GM12878 (cell line): ENCODE measurements around the gene SMIM5. TPM values are rescaled to one million over a fixed set of nuclear protein-coding genes. Genes with fewer than 3 reads are reported as not detected.
A peak's percentile ranks its signal among the peaks of the same experiment; 100 is the strongest.

Experiments
- ATAC-seq: fragments of 200-7000 bp; cut with Tn5 transposase; 3 replicates; pipeline ENCODE4 v1.9.1; 2020; ENCODE audit warnings: mild to moderate bottlenecking, moderate library complexity
- BruUV-seq: library from RNA; stranded (reverse); fragments of 400-500 nt; replicated peaks from 2 replicates; lab custom pipeline; 2021; lab: Mats Ljungman, UMichigan
- CTCF ChIA-PET: fragments of 300-600 bp; sonication (Branson Sonifier 250); formaldehyde crosslinking; extraction: SDS; loops from one replicate; lab custom pipeline; 2021; ENCODE audit warnings: inconsistent platforms; lab: Yijun Ruan, JAX
- POLR2A ChIA-PET: fragments of 350-600 bp; formaldehyde crosslinking; extraction: SDS; loops from one replicate; lab custom pipeline; 2021; ENCODE audit warnings: inconsistent platforms; lab: Charles Lee
- RAD21 ChIA-PET: fragments of 300-600 bp; sonication (Branson Sonifier 250); formaldehyde crosslinking; loops from one replicate; lab custom pipeline; 2023; ENCODE audit warnings: antibody characterized with exemption; ENCODE audit not compliant: unreplicated experiment; lab: Charles Lee
- SMC1A ChIA-PET: fragments of 300-600 bp; sonication (Branson Sonifier 250); formaldehyde crosslinking; loops from one replicate; lab custom pipeline; 2023; ENCODE audit not compliant: unreplicated experiment, uncharacterized antibody; lab: Charles Lee
- DNase-seq: peaks from one replicate; pipeline ENCODE4 v3.0.0-alpha.2; 2011; ENCODE audit warnings: low read depth, low spot score
- FAIRE-seq: peaks from 3 replicates; lab custom pipeline; 2011; peaks lifted over from hg19 to GRCh38; lab: Jason Lieb, UNC
- H2AFZ ChIP-seq: 2 replicates; pipeline ENCODE4 v1.6.0; 2011; ENCODE audit warnings: low read depth, low read length, control low read depth; ENCODE audit not compliant: control insufficient read depth
- H3K27ac ChIP-seq: 2 replicates; pipeline ENCODE4 v1.5.1; 2011; ENCODE audit warnings: control low read depth; ENCODE audit not compliant: control insufficient read depth, insufficient read depth
- H3K27me3 ChIP-seq, 2 experiments: replicated peaks in 1 of 2; 2 replicates each; pipeline versions ENCODE4 v1.6.0 to v1.6.1; 2011; ENCODE audit warnings: low read length in 1 of 2; ENCODE audit not compliant: control insufficient read depth in 2 of 2, insufficient read depth in 2 of 2
- H3K36me3 ChIP-seq, 2 experiments: 2 replicates each; pipeline ENCODE4 v1.5.1; 2011; ENCODE audit warnings: low read length in 1 of 2; ENCODE audit not compliant: control insufficient read depth in 2 of 2, insufficient read depth in 2 of 2
- H3K4me1 ChIP-seq: 2 replicates; pipeline ENCODE4 v1.6.1; 2011; ENCODE audit warnings: mild to moderate bottlenecking, low read length, moderate library complexity, mixed read lengths; ENCODE audit not compliant: control insufficient read depth, insufficient read depth
- H3K4me2 ChIP-seq: 2 replicates; pipeline ENCODE4 v1.6.0; 2011; ENCODE audit warnings: control low read depth; ENCODE audit not compliant: control insufficient read depth, insufficient read depth
- H3K4me3 ChIP-seq: fragments of 200-600 bp; sonication (generic); 2 replicates; pipeline ENCODE4 v1.5.1; 2016
- H3K79me2 ChIP-seq: 2 replicates; pipeline ENCODE4 v1.6.0; 2011; ENCODE audit warnings: low read length; ENCODE audit not compliant: control insufficient read depth, insufficient read depth
- H3K9ac ChIP-seq: 2 replicates; pipeline ENCODE4 v1.8.0; 2011; ENCODE audit warnings: low read length, control low read depth, mixed read lengths; ENCODE audit not compliant: control insufficient read depth, insufficient read depth
- H3K9me3 ChIP-seq: replicated peaks from 3 replicates; pipeline ENCODE4 v1.5.1; 2011; ENCODE audit warnings: mild to moderate bottlenecking, low read length; ENCODE audit not compliant: control insufficient read depth, insufficient read depth
- H4K20me1 ChIP-seq: 2 replicates; pipeline ENCODE4 v1.6.0; 2011; ENCODE audit not compliant: control insufficient read depth, insufficient read depth
- EED ChIP-seq: sonication (generic); IDR thresholded peaks from 2 replicates; pipeline ENCODE4 v1.6.1; 2016; ENCODE audit warnings: antibody characterized with exemption, low read depth
- POLR2A ChIP-seq: IDR thresholded peaks from 2 replicates; pipeline ENCODE4 v1.6.1; 2011; ENCODE audit warnings: low read depth, mild to moderate bottlenecking, low read length
- RAD21 ChIP-seq: IDR thresholded peaks from 2 replicates; pipeline ENCODE4 v1.6.1; 2011; ENCODE audit warnings: mild to moderate bottlenecking, low read depth, low read length, moderate library complexity; ENCODE audit not compliant: insufficient read depth
- TCF3 ChIP-seq: IDR thresholded peaks from 2 replicates; pipeline ENCODE4 v1.6.1; 2012; ENCODE audit warnings: low read depth, mild to moderate bottlenecking, low read length, borderline replicate concordance; ENCODE audit not compliant: insufficient read depth
- ZNF207 ChIP-seq: fragments of 450-650 bp; IDR thresholded peaks from 2 replicates; pipeline ENCODE4 v1.6.1; 2014; ENCODE audit warnings: antibody characterized with exemption, mild to moderate bottlenecking, borderline replicate concordance
- ZNF384 ChIP-seq: IDR thresholded peaks from 2 replicates; pipeline ENCODE4 v1.6.1; 2012; ENCODE audit warnings: low read depth, mild to moderate bottlenecking, low read length, improper control_type of control experiment, borderline replicate concordance
- WGBS: methylation state at CpG from one replicate; pipeline ENCODE4 v1.1.6; 2016; ENCODE audit warnings: low lambda C conversion rate; ENCODE audit not compliant: insufficient replicate concordance, insufficient coverage; ENCODE audit errors: missing lambda C conversion rate; 5-methylcytosine and 5-hydroxymethylcytosine counted together
- in situ Hi-C: fragments of 300-500 bp; cut with MboI; formaldehyde crosslinking; loops from 9 replicates; pipeline ENCODE4 v1.14.3; 2018; ENCODE audit warnings: mixed read lengths
- intact Hi-C: fragments of 100-400 bp; cut with micrococcal nuclease; formaldehyde crosslinking; loops from one replicate; pipeline ENCODE4 v1.14.2; 2022; ENCODE audit not compliant: unreplicated experiment
- polyA plus RNA-seq, 11 experiments: library from polyadenylated mRNA; depleted of rRNA in 4 of 11; unstranded in 6 of 11; stranded (reverse) in 5 of 11; fragments of >200 nt; fragmentation: Nextera tagmentation in 4 of 11; fragmentation: Illumina TruSeq in 1 of 11; extraction: Ambion mirVana in 4 of 11; extraction: Trizol in 1 of 11; gene quantifications; 1 replicate in 1 of 11; 2 replicates in 10 of 11; pipeline versions ENCODE4 v1.2.1 to v1.2.3, GENCODE V29; 2011 to 2016; ENCODE audit warnings: inconsistent platforms in 2 of 11, missing spikeins in 2 of 11, low read depth in 1 of 11
- total RNA-seq, 4 experiments: library from RNA; depleted of rRNA in 3 of 4; stranded (reverse); fragments of >200 nt in 3 of 4; fragmentation: Illumina TruSeq in 1 of 4; extraction: Trizol in 1 of 4; gene quantifications; 2 replicates each; pipeline versions ENCODE4 v1.2.1 to v1.2.3, GENCODE V29; 2013 to 2021
- TF ChIP-seq, protein P1 (sequence below): fragments of 450-650 bp; IDR thresholded peaks from 2 replicates; pipeline ENCODE4 v1.6.1; 2016; ENCODE audit warnings: mild to moderate bottlenecking
- TF ChIP-seq, protein P2 (sequence below), 3 experiments: IDR thresholded peaks in 2 of 3; conservative IDR thresholded peaks in 1 of 3; 2 replicates each; pipeline ENCODE4 v1.5.1; 2011; ENCODE audit warnings: low read depth in 3 of 3, low read length in 3 of 3, mild to moderate bottlenecking in 3 of 3, control low read depth in 2 of 3, moderate library complexity in 2 of 3, inconsistent platforms in 1 of 3, mixed read lengths in 1 of 3; ENCODE audit not compliant: control insufficient read depth in 2 of 3, insufficient read depth in 1 of 3; ENCODE audit errors: extremely low read depth in 1 of 3

SMIM5 gene
- total and polyA plus RNA-seq, 10 of the 15 experiments (the other 5 are each of a cell fraction or from before 2014, with no cell fraction given) = 0.08 to 0.11 TPM; not detected in 8

DNA sequence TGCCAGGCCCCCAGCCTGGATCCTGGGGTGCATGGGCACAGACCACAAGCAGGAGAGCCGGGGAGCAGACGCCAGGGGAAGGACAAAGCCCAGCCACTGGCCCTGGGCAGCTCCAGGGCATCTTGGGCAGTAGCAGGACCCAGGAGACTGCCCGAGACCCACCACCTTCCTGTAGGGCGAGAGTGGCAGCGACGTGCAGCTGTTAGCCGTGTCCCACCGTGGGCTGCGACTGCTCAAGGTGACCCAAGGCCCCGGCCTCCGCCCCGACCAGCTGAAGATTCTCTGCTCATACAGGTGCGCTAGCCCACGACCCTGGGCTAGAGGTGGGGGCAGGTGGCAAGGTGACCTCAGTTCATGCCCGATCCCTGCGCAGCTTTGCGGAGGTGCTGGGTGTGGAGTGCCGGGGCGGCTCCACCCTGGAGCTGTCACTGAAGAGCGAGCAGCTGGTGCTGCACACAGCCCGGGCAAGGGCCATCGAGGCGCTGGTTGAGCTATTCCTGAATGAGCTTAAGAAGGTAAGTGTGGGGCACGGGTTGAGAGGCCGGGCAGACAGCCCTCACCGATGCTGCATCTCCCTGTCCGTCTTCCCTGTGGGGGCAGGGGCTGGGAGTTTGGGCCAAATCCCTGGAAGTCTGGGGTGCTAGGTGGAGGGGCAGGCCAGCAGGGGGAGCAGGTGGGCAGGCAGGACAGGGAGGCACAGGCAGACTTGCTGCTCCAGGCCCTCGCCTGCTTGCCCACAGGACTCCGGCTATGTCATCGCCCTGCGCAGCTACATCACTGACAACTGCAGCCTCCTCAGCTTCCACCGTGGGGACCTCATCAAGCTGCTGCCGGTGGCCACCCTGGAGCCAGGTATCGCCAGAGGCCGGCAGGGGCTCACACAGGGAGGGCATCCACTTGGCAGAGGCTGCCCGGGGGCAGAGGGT lies 13.5 kb upstream of the SMIM5 start:
- H2AFZ ChIP-seq = no peak overlapping the region
- H3K4me2 ChIP-seq = no peak overlapping the region
- ChIA-PET POLR2A (no interaction called here), CTCF (interaction anchor here (0.6 to 3.5 kb wide), 10 partner anchors 9 to 137 kb away, joined by 3 to 43 read pairs (median 5); partner anchors contain the start of gene SMIM5), SMC1A (interaction anchor here (1.3 kb wide), 1 partner anchor 128 kb away, joined by 3 read pairs; no protein-coding TSS in a partner anchor), RAD21 (interaction anchor here (1.0 to 1.8 kb wide), 4 partner anchors 13 to 131 kb away, joined by 3 to 7 read pairs (median 6); partner anchors contain the start of gene SMIM5)
- H3K9me3 ChIP-seq = no peaks in the 10 kb centered on the region
- no peak for FAIRE-seq
- H3K4me1 ChIP-seq = no peaks in the 10 kb centered on the region
- no peak overlapping the region for H3K4me3 ChIP-seq
- TF ChIP-seq, protein P1, sequence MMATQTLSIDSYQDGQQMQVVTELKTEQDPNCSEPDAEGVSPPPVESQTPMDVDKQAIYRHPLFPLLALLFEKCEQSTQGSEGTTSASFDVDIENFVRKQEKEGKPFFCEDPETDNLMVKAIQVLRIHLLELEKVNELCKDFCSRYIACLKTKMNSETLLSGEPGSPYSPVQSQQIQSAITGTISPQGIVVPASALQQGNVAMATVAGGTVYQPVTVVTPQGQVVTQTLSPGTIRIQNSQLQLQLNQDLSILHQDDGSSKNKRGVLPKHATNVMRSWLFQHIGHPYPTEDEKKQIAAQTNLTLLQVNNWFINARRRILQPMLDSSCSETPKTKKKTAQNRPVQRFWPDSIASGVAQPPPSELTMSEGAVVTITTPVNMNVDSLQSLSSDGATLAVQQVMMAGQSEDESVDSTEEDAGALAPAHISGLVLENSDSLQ = no peak
- TF ChIP-seq, protein P2, sequence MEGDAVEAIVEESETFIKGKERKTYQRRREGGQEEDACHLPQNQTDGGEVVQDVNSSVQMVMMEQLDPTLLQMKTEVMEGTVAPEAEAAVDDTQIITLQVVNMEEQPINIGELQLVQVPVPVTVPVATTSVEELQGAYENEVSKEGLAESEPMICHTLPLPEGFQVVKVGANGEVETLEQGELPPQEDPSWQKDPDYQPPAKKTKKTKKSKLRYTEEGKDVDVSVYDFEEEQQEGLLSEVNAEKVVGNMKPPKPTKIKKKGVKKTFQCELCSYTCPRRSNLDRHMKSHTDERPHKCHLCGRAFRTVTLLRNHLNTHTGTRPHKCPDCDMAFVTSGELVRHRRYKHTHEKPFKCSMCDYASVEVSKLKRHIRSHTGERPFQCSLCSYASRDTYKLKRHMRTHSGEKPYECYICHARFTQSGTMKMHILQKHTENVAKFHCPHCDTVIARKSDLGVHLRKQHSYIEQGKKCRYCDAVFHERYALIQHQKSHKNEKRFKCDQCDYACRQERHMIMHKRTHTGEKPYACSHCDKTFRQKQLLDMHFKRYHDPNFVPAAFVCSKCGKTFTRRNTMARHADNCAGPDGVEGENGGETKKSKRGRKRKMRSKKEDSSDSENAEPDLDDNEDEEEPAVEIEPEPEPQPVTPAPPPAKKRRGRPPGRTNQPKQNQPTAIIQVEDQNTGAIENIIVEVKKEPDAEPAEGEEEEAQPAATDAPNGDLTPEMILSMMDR (IDR thresholded peaks at IDR 0.05 in 2 of 3, conservative IDR thresholded peaks at IDR 0.05 in 1 of 3; ENCODE audit: control insufficient read depth in 2 of 3, extremely low read depth in 1 of 3, insufficient read depth in 1 of 3, low read depth in 3 of 3, low read length in 3 of 3) = peak; percentile 33 to 71 (median 39)
- TF ChIP-seq POLR2A (0 out of 2 replicates have a peak, but pooled peaks have one; percentile 10), EED (no peak), RAD21 (no peak), ZNF207 (no peak), TCF3 (no peak), ZNF384 (no peak)
- no peak for DNase-seq
- no peaks in the 10 kb centered on the region for H3K36me3 ChIP-seq
- 48% methylated on average over 36 of the region's 36 CpGs for WGBS
- no peaks in the 10 kb centered on the region for H3K79me2 ChIP-seq
- H4K20me1 ChIP-seq = no peaks in the 10 kb centered on the region
- H3K27ac ChIP-seq = no peak overlapping the region
- ATAC-seq = peak; percentile 68
- no peaks in the 10 kb centered on the region for H3K27me3 ChIP-seq
- intact Hi-C loops (no loop called here), in situ Hi-C loops (no loop called here)
- no peak overlapping the region for H3K9ac ChIP-seq
- no TSS peak for BruUV-seq
